Eye (tissue), 1 donor: ENCODE measurements around the gene APEX2.
"Not testable (repeated sequence)": the region's sequence is repeated elsewhere in the genome, so short reads cannot be mapped to it uniquely, and the experiment has no call there.

Source experiments
- DNase-seq: peaks from one replicate; pipeline ENCODE4 v3.0.0-alpha.2; 2015

APEX2 gene, protein sequence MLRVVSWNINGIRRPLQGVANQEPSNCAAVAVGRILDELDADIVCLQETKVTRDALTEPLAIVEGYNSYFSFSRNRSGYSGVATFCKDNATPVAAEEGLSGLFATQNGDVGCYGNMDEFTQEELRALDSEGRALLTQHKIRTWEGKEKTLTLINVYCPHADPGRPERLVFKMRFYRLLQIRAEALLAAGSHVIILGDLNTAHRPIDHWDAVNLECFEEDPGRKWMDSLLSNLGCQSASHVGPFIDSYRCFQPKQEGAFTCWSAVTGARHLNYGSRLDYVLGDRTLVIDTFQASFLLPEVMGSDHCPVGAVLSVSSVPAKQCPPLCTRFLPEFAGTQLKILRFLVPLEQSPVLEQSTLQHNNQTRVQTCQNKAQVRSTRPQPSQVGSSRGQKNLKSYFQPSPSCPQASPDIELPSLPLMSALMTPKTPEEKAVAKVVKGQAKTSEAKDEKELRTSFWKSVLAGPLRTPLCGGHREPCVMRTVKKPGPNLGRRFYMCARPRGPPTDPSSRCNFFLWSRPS

DNA sequence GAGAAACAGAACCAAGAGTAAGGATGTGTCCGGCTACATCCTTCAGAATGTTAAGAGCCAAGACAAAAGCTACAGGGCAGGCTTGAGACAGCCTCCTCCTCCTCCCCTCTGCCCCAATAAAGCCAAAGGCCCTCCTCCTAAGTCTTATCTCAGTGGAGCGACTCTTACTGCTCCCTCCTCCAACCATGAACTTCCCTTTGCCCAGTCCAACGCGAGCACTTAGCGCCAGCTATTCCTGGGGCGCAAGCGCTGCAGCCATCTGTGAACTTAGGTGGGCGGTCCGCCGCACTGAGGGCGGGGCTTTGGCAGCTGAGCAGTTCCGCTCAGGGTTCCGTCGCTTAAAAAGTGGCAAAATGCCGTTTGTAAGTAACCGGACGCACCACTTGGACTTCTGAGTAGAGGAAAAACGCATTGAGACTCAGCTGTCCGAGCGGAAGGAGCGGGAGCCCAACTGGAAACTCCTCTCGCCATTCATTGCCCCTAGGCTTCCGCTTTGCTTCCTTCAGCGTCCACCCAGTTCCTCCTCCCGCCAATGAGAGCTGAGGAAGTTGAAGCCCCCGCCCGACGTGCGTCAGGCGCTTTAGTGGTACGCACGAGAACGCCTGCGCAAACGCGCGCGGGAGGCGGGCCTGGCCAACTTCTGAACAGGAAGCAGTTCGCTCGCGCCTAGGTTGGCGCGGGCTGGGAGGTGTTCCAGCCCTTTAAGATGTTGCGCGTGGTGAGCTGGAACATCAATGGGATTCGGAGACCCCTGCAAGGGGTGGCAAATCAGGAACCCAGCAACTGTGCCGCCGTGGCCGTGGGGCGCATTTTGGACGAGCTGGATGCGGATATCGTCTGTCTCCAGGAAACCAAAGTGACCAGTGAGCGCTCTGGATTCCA lies at the start of gene APEX2:
APEX2 (plus strand) TSS at position 647 of the 882 bp plus-strand sequence; CDS start at position 707, 60 bp downstream.
- DNase-seq, result peak; percentile 93

- no peak for DNase-seq
These were observed 49.3 kb upstream of the APEX2 start for GRCh38 chrX:54950730-54951375.

DNA sequence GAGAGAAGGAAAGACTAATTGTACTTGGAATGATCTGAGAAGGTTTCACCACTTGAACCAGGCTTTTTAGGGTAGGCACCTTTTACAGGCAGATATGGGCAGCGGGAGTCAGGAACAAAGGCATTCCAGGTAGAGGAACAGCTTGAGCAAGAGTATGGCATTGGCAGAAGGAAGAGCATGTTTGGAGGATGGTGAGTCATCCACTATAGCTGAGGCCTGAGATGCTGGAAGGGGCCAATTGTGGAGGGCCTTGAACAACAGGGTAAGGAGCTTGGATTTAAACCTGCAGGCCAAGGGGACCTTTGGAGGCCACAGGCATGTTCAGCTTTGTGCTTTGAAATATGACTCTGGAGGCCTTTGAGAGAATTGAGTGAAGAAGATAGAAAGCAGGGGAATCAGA lies 38.4 kb upstream of the APEX2 start:
- DNase-seq, result no peak

GRCh38 chrX:54964766-54965497 lies 35.2 kb upstream of the APEX2 start:
- DNase-seq, result no peak

- no peak for DNase-seq
These were observed 22.8 kb upstream of the APEX2 start for GRCh38 chrX:54977387-54977786.

DNA sequence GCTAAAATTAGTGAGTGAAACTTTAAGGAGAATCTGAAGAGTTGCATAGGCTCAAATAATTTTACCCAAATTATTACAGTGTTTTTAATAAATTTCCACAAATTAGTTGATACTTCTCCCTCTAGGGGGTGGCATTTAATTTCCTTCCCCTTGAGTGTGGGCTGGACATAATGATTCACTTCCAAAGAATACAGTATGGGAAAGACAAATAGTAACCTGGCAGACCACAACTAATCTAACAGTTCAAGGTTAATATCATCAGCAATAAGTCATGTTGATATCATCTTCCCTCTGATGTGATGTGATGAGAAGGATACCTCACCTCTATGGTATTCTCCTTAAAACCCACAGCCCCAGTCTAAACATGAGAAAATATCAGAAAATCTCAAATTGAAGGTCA lies 21.7 kb upstream of the APEX2 start:
- no peak for DNase-seq

GRCh38 chrX:54979432-54979831 lies 20.7 kb upstream of the APEX2 start:
- no peak for DNase-seq

GRCh38 chrX:54980334-54980733 lies 19.8 kb upstream of the APEX2 start:
- DNase-seq, result no peak

GRCh38 chrX:54983306-54983705 lies 16.9 kb upstream of the APEX2 start:
- not testable (repeated sequence) for DNase-seq

DNA sequence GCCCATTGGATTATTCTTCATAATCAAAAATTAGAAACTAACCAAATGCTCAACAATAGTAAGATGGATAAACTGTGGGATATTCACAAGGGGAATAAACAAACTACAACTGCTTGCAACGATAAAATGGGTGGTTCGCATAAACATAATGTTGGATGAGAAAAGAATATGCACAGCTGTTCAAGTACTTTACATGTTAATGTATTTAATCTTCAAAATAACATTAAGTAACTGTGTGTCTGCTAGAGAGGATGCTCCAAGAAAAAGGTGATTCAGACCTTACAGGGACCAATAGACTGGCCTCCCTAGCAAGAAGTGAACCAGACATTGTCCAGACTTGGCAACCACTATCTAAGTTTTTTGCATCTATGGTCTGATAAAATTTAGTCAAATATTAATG lies 8.5 kb upstream of the APEX2 start:
- no peak for DNase-seq

GRCh38 chrX:54992911-54993622 lies 7.1 kb upstream of the APEX2 start:
- DNase-seq, result no peak

GRCh38 chrX:54994099-54994498 lies 6.1 kb upstream of the APEX2 start, which contains the start of gene PFKFB1:
PFKFB1 (minus strand) TSS chrX:54994188; CDS start chrX:54994007, 181 bp downstream.
- DNase-seq, result no peak

GRCh38 chrX:54994668-54995351 lies 5.4 kb upstream of the APEX2 start:
- DNase-seq, result no peak

DNA sequence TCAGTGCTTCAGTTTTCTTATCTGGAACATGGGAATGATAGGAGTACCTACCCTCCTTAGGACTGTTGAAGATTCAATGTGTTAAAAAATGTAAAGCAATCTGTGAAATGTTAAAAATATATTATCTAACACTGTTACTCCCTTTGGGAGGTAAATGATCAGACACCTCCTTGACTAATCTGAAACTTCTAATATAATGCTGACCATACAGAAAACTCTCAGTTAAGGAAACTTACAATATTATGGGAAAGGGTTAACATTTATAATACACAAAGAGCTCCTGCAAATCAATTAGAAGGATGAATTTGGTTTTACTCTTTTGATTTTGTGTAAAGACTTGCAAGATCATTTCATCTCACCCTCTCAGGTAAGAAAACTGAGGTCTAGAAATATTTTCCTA lies 4.5 kb upstream of the APEX2 start:
- DNase-seq, result no peak

DNA sequence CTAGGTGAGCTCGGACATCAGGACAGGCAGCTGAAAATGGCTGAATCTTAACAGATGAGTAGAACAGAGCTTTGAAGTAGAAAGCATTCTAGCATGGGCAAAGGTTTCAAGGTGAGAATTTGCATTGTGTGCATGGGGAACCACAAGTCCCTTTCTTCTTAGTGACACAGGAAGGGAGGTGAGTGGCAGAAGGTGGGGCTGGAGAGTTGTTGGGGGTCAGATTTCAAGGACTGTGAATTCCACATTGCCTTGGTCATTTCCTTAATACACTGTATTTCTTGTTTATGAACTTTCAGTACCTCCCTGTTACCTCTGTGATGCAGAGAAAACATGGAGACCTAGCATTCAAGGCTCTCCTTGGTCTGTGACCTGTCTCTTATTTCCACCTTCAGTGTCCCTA lies 4.1 kb downstream of the APEX2 start:
- no peak for DNase-seq

- no peak for DNase-seq
These were observed 5.1 kb downstream of the APEX2 start for GRCh38 chrX:55005256-55005655.

DNA sequence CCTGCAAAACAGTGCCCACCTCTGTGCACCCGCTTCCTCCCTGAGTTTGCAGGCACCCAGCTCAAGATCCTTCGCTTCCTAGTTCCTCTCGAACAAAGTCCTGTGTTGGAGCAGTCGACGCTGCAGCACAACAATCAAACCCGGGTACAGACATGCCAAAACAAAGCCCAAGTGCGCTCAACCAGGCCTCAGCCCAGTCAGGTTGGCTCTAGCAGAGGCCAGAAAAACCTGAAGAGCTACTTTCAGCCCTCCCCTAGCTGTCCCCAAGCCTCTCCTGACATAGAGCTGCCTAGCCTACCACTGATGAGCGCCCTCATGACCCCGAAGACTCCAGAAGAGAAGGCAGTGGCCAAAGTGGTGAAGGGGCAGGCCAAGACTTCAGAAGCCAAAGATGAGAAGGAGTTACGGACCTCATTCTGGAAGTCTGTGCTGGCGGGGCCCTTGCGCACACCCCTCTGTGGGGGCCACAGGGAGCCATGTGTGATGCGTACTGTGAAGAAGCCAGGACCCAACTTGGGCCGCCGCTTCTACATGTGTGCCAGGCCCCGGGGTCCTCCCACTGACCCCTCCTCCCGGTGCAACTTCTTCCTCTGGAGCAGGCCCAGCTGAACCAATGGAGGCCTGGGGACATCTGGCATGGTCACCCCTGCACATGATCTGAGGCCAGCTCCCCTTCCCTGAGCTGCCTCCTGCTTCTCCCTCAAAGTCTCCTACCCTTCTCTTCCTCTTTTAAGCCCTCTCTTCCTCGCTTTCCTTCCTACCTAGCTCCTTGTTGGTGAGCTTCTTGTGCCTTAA lies 6.9 kb downstream of the APEX2 start:
- no peak for DNase-seq

GRCh38 chrX:55007656-55008055 lies 7.5 kb downstream of the APEX2 start:
- no peak for DNase-seq

DNA sequence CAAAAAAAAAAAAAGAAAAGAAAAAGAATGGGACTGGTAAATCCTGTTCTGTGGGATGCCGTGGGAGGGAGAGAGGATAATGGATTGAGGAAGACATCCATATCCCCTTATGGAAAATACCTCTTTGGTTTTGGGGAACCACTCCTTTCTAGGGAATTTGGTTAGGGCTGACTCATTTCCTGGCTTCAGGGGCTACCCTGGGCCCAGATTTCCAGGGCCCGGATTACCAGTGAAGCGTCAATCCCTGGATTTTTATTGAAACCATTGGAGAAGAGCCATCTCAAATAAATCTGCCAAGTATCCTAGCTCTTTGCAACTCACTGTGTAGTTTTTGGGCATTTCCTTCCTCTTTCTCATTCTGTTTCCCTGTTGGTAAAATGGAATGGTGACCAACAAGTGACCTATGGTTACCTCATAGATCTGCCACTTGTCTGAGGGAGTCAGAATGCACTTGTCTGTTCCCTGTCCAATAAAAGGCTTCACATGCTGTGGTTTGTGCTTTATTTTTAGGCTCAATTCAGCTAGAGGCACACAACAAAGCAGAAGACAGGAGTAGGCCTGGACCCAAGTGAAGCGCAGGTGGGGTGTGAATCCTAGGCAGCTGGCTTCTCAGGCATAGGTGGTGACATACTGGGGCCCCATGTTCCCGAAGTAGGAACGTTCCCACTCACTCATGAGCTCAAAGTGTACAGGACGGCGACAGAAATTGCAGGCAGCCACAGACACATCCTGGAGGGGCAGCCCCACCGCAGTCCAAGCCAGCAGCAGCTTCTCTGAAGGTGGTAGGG lies 8.6 kb downstream of the APEX2 start:
- DNase-seq, result no peak
